Breast epithelium (tissue), 4 donors: ENCODE data around the gene OR2T1. TPM values are rescaled to one million over a fixed set of nuclear protein-coding genes. Genes with fewer than 3 reads are reported as not detected.

Experiments used
- DNase-seq, 2 donors: peaks; one replicate each; pipeline ENCODE4 v3.0.0-alpha.2; 2019; ENCODE audit warnings: low spot score in 2 of 2
- H3K27ac ChIP-seq, 2 donors: fragments of 200-600 bp; sonication (generic) in 1 of 2; one replicate each; pipeline ENCODE4 v1.5.1; 2016 to 2019; ENCODE audit warnings: mild to moderate bottlenecking in 1 of 2
- H3K27me3 ChIP-seq, 2 donors: fragments of 200-600 bp; sonication (generic) in 1 of 2; one replicate each; pipeline versions ENCODE4 v1.5.1 to v1.6.0; 2017 to 2019; ENCODE audit warnings: control low read depth in 1 of 2, mild to moderate bottlenecking in 1 of 2
- H3K36me3 ChIP-seq: fragments of 200-600 bp; one replicate; pipeline ENCODE4 v1.5.1; 2019
- H3K4me1 ChIP-seq, 2 donors: fragments of 200-600 bp; sonication (generic); one replicate each; pipeline ENCODE4 v1.5.1; 2016 to 2019; ENCODE audit warnings: control low read depth in 1 of 2
- H3K4me3 ChIP-seq, 3 donors: fragments of 200-600 bp; sonication (generic); 1 replicate in 2 of 3; 2 replicates in 1 of 3; pipeline ENCODE4 v1.5.1; 2016 to 2019; ENCODE audit warnings: mild to moderate bottlenecking in 3 of 3, moderate library complexity in 2 of 3
- H3K9me3 ChIP-seq, 2 donors: fragments of 200-600 bp; sonication (generic) in 1 of 2; one replicate each; pipeline ENCODE4 v1.5.1; 2016 to 2019; ENCODE audit warnings: control low read depth in 1 of 2
- CTCF ChIP-seq, 3 donors: fragments of 450-650 bp; IDR thresholded peaks; one replicate each; pipeline ENCODE4 v1.5.1; 2016 to 2017; ENCODE audit warnings: antibody characterized with exemption in 3 of 3, mild to moderate bottlenecking in 3 of 3, moderate library complexity in 3 of 3
- POLR2A ChIP-seq: fragments of 450-650 bp; IDR thresholded peaks from one replicate; pipeline ENCODE4 v1.6.1; 2016; ENCODE audit warnings: antibody characterized with exemption, mild to moderate bottlenecking, moderate library complexity
- POLR2AphosphoS5 ChIP-seq, 3 donors: sonication (generic); formaldehyde crosslinking; IDR thresholded peaks; one replicate each; pipeline ENCODE4 v1.6.1; 2017; ENCODE audit warnings: antibody characterized with exemption in 3 of 3
- intact Hi-C: fragments of 100-400 bp; cut with DNase I; formaldehyde crosslinking; loops from one replicate; pipeline ENCODE4 v1.15.1; 2023; ENCODE audit warnings: low total_unique reads
- total RNA-seq, 3 donors: library from RNA; depleted of rRNA; stranded (reverse); fragments of >200 nt; gene quantifications; one replicate each; pipeline ENCODE4 v1.1.0, GENCODE V29; 2016

The OR2T1 gene
- total RNA-seq, 3 donors from 2014 or later, result not detected

- no peak for DNase-seq
- Histone ChIP-seq H3K4me3 (no peak overlapping the region), H3K27me3 (no peaks in the 10 kb centered on the region), H3K4me1 (no peaks in the 10 kb centered on the region), H3K9me3 (peaks cover 0 to 8% of the 10 kb centered on the region in 2 donors), H3K27ac (no peak overlapping the region), H3K36me3 (no peaks in the 10 kb centered on the region)
- TF ChIP-seq POLR2AphosphoS5 (IDR thresholded peaks at IDR 0.05) (no peak), POLR2A (no peak), CTCF (IDR thresholded peaks at IDR 0.05) (no peak)
- intact Hi-C loops, result no loop called here
Measured at GRCh38 chr1:248373761-248374160, 29.1 kb upstream of the OR2T1 start.

- Histone ChIP-seq H3K4me3 (no peak within 1 kb of the TSS), H3K27me3 (no peaks in the 10 kb centered on the region), H3K4me1 (no peaks in the 10 kb centered on the region), H3K36me3 (no peaks in the 10 kb centered on the region), H3K27ac (no peak within 1 kb of the TSS), H3K9me3 (peaks cover 0 to 8% of the 10 kb centered on the region in 2 donors)
- TF ChIP-seq CTCF (IDR thresholded peaks at IDR 0.05) (no peak), POLR2A (no peak), POLR2AphosphoS5 (IDR thresholded peaks at IDR 0.05) (no peak)
- intact Hi-C loops, result no loop called here
- DNase-seq, result no peak
Measured at GRCh38 chr1:248375446-248375845, 27.4 kb upstream of the OR2T1 start, which contains the start of gene OR2T6. Gene OR2T6 (plus strand): TSS chr1:248375746. CDS start chr1:248387609, 11,863 bp downstream.

- H3K4me3 ChIP-seq, result no peak overlapping the region
- H3K27me3 ChIP-seq, result no peaks in the 10 kb centered on the region
- DNase-seq, result no peak
- H3K4me1 ChIP-seq, result no peaks in the 10 kb centered on the region
- intact Hi-C loops, result no loop called here
- TF ChIP-seq POLR2AphosphoS5 (IDR thresholded peaks at IDR 0.05) (no peak), POLR2A (no peak), CTCF (IDR thresholded peaks at IDR 0.05) (no peak)
- H3K27ac ChIP-seq, result no peak overlapping the region
- peaks cover 0 to 7% of the 10 kb centered on the region in 2 donors for H3K9me3 ChIP-seq
- no peaks in the 10 kb centered on the region for H3K36me3 ChIP-seq
Measured at GRCh38 chr1:248376916-248377315, 25.9 kb upstream of the OR2T1 start.

- intact Hi-C loops, result no loop called here
- Histone ChIP-seq H3K36me3 (no peaks in the 10 kb centered on the region), H3K4me1 (no peaks in the 10 kb centered on the region), H3K27ac (no peak overlapping the region), H3K4me3 (no peak overlapping the region), H3K27me3 (no peaks in the 10 kb centered on the region), H3K9me3 (no peaks in the 10 kb centered on the region)
- DNase-seq, result no peak
- no peak for TF ChIP-seq POLR2AphosphoS5 (IDR thresholded peaks at IDR 0.05)
- TF ChIP-seq POLR2A, result no peak
- TF ChIP-seq CTCF (IDR thresholded peaks at IDR 0.05), result no peak
Measured at GRCh38 chr1:248380854-248381253, 22.0 kb upstream of the OR2T1 start.

- Histone ChIP-seq H3K4me1 (no peaks in the 10 kb centered on the region), H3K4me3 (no peak overlapping the region), H3K36me3 (no peaks in the 10 kb centered on the region), H3K27ac (no peak overlapping the region), H3K27me3 (no peaks in the 10 kb centered on the region), H3K9me3 (no peaks in the 10 kb centered on the region)
- intact Hi-C loops, result no loop called here
- no peak for DNase-seq
- no peak for TF ChIP-seq POLR2A
- TF ChIP-seq POLR2AphosphoS5 (IDR thresholded peaks at IDR 0.05), result no peak
- no peak for TF ChIP-seq CTCF (IDR thresholded peaks at IDR 0.05)
Measured at GRCh38 chr1:248388426-248388825, 14.4 kb upstream of the OR2T1 start.
